ENCODE measurements around the gene IL10RB. TPM values are rescaled to one million over a fixed set of nuclear protein-coding genes. Genes with fewer than 3 reads are reported as not detected.
A peak's percentile ranks its signal among the peaks of the same experiment; 100 is the strongest.
"Not testable (repeated sequence)": the region's sequence is repeated elsewhere in the genome, so short reads cannot be mapped to it uniquely, and the experiment has no call there.

Gene IL10RB
- 107 and 111 TPM in 2 replicates for total RNA-seq (2014; rRNA removed; shearing (Covaris generic))

DNA sequence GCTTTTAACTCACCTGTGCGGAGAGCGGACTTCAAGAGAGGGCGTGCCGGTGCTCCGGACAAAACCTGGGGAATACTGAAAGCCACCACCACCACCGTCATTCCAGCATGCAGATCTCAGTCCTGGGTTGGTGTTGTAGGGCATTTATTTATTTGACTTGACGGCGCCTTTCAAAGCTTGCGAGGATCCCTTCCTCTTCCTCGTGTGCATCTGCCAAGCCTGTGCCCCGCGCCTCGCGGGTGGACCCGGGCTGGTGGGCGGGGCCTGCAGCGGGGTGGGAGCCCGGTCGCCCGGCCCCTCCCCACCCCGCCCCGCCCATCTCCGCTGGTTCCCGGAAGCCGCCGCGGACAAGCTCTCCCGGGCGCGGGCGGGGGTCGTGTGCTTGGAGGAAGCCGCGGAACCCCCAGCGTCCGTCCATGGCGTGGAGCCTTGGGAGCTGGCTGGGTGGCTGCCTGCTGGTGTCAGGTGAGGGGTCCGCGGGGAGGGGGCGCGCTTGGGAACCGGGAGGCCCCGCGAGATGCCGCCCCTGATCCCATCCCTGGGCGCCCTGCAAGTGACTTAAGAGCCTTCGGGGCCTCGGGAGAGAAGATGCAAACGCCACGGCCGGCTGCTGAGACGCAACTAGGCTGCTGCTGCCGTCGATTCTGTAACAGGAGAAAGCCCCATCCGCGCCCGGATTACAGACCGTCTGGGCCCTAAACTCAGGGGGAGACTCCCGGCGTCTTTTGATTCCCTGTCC, at the start of gene IL10RB:
Gene IL10RB (plus strand): TSS at position 318 of the 739 bp plus-strand sequence. CDS start 99 bp downstream, at position 417.
- DNase-seq (ENCODE audit: low spot score), result no peak

DNA sequence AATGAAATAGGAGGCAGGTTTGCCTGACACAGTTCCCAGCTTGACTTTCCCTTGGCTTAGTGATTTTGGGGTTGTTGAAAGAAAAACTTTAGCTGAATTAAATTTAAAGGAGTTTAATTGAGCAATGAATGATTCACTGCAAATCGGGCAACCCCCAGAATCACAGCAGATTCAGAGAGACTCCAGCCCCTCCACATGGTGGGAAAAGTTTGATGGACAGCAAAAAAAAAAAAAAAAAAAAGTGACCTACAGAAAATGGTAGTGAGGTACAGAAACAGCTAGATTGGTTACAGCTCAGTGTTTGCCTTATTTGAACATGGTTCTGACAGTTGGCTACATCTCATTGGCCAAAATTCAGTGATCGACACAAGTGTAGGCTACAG, 49.0 kb upstream of the IL10RB start:
- no peak for DNase-seq (ENCODE audit: low spot score)

DNA sequence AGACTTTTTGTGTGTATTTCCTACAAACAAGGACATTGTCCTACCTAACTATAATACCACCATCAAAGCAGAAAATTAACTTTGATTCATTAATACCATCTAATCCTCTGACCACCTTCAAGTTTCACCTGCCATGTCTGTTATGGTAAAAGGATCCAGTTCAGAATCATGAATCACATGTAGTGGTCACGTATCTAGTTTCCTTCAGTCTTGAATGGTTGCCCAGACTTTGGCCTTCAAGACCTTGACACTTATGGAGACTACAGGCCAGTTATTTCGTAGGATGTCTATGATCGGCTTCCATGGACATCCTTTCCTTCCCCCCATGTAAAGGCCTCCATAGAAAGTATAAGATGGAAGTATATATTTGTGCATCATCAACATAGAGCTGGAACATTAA, 46.9 kb upstream of the IL10RB start:
- no peak for DNase-seq (ENCODE audit: low spot score)

DNA sequence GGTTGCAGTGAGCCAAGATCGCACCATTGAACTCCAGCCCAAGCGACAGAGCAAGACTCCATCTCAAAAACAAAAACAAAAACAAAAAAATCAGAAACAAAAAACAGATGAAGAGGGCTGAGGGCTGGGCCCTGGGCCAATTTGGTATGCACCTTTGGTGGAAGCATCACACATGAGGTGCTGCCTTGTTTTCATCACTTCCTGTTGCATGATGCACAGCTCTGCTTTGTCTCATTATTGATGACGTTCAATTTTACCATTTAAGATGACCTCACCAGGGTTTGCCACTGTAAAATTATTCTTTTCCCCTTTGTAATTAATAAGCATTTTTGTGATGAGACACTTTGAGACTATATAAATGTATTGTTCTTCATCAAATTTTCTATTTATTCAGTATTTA, 46.2 kb upstream of the IL10RB start:
- no peak for DNase-seq (ENCODE audit: low spot score)

DNA sequence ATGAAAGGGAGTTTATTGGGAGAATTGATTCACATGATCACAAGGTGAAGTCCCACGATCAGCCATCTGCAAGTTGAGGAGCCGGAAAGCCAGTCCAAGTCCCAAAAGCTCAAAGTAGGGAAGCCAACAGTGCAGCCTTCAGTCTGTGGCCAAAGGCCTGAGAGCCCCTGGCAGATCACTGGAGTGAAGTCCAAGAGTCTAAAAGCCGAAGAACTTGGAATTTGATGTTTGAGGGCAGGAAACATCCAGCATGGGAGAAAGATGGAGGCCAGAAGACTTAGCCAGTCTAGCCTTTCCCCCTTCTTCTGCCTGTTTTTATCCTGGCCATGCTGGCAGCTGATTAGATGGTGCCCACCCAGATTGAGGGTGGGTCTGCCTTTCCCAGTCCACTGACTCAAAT, 40.8 kb upstream of the IL10RB start:
- DNase-seq (ENCODE audit: low spot score), result not testable (repeated sequence)

DNA sequence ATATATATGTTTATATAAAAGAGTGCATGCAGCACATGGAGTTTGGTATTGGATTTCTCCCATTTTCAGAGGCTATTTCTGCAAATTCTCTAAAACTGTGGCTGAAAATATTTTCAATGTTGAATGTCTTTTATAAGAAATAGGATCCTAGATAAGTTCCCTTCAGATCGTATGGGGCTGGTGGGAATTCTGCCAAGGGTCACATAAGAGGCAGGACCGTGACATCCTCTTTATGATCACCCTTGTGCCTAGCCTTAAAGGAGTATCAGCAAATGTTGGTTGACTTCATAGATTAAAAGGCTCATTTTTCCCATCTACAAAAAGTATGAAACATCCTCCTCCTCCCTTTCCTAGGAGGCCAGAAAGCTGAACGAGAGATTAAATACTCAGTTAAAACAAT, 37.7 kb upstream of the IL10RB start:
- DNase-seq (ENCODE audit: low spot score), result no peak

DNA sequence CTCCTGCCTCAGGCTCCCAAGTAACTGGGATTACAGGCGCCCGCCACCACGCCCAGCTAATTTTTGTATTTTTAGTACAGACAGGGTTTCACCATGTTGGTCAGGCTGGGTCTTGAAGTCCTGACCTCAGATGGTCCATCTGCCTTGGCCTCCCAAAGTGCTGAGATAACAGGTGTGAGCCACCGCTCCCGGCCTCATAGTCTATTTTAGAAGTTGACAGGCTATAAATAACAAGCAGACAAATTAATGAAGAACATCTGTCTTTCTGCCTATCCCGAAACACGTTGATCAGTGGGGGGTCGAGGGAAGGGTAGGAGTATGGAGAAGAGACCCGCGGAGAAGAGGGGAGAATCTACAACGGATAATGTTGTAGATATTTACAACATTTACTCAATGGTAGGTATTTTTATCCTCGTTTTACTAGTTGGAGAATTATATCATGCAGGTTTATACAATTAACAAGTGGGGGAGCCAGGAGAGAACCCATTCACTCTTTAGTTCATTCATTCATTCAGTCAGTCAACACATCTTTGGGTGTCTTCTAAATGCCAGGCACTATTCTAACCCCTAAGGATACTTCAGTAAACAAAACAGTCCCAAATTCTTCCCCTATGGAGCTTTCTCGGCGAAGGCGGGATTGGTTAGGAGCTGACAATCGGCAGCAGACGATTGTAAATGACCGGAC, 36.9 kb upstream of the IL10RB start:
- no peak for DNase-seq (ENCODE audit: low spot score)

DNA sequence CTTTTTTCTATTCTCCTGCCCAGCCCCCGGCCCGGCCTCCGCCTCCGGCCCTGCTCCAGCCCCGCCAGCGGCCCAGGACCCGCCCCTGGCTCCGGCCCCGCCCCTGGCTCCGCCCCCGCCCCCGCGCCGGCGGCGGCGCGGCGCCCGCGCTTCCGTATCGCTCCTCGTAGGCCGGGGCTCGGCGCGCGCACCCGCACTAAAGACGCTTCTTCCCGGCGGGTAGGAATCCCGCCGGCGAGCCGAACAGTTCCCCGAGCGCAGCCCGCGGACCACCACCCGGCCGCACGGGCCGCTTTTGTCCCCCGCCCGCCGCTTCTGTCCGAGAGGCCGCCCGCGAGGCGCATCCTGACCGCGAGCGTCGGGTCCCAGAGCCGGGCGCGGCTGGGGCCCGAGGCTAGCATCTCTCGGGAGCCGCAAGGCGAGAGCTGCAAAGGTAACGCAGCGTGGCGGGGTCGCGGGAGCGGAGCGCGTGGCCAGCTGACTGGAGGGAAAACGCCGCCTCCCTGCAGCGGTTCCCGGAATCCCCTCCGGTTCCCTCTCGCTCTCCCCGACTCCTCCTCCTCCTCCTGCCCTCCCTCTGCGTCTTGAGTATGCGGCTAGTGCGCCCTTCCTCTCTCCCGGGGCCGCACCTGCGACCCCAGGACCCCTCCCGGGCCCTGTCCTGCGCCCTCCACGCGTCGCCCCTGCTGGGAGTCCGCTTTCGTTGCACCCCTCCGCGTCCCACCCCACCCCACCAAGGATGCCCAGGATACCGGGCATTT, 36.2 kb upstream of the IL10RB start, which contains the start of gene IFNAR2:
Gene IFNAR2 (plus strand): TSS at position 155 of the 761 bp plus-strand sequence. CDS start 11,985 bp downstream, outside the sequence.
- peak; percentile 33 for DNase-seq (ENCODE audit: low spot score)

DNA sequence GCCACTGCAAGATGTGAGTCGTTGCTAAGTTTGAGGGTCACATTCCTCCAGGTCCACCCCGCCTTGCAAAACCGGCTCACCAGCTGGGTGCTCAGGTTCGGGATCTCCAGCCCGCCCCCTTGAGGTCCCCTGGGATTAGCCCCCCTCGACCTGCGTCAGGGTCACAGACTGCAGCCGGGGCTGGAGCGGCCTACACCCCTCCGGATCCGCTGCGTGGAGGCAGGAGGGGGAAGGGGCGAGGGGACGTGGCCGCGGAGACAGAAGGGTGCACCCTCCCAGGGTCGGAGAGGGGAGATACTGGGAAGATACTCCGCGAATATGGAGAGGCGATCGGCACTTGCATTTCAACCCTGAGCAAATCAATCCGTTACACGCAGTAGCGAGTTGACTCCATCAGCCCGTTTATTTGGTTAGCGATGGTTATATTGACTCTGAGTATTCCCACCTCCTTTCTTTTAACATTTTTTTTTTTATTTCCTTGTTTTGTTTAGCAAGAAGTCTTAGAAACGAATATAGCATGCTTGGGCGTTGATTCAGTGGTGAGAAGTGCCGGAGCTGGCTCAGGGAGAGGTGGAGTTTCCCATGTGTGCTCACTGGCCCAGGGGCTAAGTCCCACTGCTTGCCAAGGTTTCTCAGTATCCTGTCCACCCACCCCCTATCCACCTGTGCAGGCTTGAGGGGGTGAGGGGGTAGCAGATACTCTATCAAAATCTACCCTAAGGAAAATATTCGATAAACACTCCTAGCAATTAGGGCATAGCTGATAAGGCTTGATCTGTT, 35.4 kb upstream of the IL10RB start:
- DNase-seq (ENCODE audit: low spot score), result no peak

DNA sequence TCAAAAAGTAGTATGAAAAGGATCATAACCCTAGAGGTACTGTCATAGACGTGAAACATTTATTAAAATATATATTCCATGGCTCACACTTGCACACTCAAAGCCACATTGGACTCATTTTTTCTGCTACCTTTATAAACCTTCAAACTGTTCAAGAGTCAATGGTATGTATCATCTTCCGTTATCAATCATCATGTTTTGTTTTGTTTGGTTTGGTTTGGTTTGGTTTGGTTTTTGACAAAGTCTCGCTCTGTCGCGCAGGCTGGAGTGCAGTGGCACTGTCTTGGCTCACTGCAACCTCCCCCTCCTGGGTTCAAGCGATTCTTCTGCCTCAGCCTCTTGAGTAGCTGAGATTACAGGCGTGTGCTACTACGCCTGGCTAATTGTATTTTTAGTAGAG, 34.6 kb upstream of the IL10RB start:
- DNase-seq (ENCODE audit: low spot score), result no peak

DNA sequence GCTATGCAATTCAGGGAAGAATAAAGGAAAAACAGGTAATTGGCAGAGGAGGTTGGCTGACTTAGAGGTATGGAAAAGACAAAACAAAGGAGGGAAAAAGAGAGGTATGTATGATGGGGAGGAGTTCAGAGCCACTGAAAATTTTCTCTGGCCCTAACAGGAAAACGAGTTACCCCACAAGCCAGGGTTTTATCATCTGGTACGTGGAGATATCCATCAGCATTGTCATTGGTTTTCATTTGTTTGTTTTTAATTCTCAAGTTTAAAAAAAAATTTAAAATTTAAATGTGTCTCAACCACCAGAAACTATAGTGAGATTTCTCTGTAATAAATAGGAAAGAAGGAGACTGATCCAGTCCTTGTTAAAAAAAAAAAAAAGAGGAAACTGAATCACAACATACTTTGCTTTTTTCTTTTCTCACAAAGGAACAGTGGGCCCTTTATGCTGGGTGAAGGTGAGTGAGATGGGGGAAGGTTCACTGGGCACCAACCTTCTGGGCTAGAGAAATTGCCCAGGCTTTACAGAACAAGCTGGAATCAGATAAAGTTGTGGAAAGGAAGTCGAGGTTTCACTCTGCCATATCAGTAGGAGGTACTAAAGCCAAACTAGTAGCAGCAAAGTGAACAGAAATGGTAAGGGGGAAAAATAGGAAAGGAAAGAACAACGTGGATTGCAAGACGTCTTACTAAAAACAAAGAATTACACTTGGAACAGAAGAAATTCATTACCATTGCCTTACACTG, 33.7 kb upstream of the IL10RB start:
- DNase-seq (ENCODE audit: low spot score), result no peak

DNA sequence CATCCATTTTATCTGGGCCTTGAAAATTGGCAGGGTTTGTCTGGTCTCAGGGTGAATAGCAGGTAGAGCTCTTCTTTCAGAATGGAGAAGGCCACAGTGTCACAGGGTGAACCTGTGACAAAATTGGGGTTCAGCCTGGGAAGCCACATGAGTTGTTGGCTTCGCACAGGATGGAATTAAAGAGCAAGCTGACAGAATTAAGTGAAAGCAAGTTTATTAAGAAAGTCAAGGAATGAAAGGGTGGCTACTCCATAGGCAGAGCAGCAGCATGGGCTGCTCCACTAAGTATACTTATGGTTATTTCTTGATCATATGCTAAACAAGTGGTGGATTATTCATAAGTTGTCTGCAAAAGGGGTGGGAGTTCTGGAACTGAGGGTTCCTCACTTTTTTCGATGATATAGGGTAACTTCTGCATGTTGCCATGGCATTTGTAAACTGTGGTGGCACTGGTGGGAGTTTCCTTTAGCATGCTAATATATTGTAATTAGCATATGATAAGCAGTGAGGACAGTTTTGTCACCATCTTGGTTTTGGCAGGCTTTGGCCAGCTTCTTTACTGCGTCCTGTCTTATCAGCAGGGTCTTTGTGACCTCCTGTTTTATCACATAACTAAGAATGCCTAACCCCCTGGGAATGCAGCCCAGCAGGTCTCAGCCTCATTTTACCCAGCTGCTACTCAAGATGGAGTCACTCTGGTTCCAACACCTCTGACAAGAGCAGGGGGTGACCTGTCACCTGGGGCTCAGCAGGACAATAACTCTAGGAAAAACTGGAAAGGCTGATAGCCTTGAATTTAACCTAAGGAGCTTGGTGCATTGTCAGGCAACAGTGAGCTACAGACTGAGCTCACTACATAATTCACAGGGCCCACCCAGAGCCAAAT, 31.3 kb upstream of the IL10RB start:
- DNase-seq (ENCODE audit: low spot score), result no peak

DNA sequence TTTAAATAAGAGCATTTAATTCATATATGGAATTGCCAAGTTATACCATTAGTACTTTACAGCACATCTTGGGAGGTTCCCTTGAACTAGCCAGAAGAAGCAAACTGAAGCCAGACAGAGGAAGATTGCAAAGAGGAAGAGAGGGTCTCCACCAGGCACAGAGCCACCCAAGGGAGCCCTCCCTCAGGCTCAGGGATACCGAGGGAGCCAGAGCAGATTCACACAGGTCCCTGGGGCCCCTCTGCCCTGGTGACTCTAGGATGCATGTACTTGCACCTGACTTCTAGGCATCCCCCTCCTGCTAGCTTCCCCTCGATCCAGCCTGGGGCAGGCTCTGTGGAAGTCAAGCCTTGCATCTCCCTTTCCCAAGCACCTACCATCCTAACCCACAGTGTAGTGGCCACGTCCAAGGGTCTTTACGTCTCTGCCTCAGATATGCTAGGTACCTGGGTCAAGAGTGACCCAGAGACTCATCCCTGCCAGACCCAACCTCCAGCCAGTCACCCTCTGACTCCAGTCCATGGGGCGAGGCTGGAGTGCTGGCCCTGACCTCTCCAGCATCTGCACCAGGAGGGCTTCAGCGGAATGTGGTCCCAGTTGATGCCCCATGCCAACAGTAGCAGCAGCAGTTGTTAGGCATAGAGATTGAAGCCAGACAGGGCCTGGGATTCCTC, 30.0 kb upstream of the IL10RB start:
- DNase-seq (ENCODE audit: low spot score), result no peak

DNA sequence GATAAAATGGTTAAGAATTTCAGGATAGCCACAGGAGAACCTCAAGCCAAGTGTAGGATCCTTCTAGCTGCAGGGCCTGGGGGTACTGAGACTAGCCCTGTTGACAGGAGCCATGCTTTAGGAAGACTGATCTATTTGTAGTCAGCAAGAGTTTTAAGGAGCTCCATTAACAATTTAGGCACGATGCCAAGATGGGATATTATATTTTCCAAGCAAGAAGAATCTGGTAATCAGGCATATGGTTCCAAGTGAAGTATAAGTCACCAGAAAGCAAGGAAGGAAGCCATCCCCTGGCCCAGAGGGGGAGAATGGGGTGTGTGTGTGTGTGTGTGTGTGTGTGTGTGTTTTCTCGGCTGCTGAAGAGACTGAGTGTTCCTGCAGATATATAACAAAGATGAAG, 29.4 kb upstream of the IL10RB start:
- no peak for DNase-seq (ENCODE audit: low spot score)

DNA sequence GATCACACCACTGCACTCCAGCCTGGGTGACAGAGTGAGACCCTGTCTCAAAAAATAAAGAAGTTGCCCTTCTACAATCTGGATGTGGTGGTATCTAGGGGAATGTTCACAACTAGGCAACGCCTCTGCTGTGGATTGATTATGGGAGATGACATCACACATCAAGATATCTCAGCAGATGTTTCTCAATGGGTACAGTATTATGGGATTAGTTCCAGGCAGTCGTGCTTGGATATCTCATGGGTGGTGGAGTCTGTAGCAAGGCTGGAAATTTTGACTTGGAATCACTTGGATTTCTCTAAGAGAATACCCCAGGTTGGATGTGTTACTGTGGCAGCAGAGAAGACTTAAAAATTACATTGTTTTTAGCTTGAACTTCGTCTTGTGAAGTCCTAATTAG, 28.7 kb upstream of the IL10RB start:
- DNase-seq (ENCODE audit: low spot score), result no peak

DNA sequence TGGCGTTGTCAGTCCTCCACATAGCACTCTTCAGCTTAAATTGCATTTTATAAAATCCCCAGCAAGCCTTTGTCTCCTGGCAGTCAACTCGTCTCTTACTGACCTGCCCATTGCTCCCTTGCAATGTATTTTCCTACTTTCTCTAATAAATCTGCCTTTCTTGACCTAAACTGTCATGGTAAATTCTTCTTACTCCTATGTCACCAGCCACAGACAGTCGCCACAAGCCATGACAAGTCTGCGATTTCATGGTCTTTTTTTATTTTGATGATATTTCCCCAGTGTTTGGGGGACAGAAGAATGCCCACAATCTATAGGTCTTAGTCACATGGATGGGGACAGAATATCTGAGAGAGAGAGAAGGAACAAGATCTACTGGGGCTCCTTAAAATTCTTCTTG, 28.0 kb upstream of the IL10RB start:
- DNase-seq (ENCODE audit: low spot score), result no peak

DNA sequence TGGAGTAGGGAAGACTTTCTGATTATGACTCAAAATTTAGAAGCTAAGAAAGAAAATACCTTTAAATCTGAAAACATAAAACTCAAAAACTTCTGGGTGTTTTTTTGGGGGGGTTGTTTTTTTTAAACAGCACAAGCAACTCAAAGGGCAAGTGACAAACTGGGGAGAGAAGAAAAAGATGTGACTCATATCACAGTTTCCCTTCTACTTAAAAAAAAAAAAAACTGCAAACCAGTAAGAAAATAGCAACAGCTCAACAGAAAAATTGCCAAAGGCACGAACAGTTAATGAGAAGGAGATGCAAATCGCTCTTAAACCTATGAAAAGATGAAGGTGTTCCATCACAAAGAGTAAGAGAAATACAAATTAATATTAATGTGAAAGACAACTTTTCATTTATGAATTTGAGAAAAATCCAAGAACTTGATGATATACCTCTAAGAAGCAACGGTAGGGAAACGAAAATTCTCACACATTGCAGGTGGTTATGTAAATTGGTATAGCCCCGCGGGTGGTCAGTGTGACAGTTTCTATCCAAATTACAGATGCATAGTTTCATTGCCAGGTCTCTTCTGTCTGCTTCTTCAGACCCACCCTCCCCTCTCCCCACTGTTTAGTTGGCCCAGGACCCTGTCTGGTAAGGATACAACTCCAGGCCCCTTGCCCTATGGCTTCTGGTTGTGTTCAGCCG, 27.5 kb upstream of the IL10RB start:
- no peak for DNase-seq (ENCODE audit: low spot score)

DNA sequence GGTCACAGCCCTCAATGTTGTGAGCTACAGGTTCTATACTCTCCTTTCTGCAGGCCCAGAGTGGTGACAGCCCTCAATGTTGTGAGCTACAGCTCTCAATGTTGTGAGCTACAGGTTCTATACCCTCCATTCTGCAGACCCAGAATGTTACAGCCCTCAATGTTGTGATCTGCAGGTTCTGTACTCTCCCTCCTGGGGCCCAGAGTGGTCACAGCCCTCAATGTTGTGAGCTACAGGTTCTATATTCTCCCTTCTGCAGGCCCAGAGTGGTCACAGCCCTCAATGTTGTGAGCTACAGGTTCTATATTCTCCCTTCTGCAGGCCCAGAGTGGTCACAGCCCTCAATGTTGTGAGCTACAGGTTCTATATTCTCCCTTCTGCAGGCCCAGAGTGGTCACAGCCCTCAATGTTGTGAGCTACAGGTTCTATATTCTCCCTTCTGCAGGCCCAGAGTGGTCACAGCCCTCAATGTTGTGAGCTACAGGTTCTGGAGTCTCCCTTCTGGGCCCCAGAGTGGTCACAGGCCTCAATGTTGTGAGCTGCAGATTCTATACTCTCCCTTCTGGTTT, 26.5 kb upstream of the IL10RB start:
- DNase-seq (ENCODE audit: low spot score), result not testable (repeated sequence)
